Smooth muscle cell of the umbilical artery (primary cell): ENCODE data around the gene CDKAL1. TPM values are rescaled to one million over a fixed set of nuclear protein-coding genes. Genes with fewer than 3 reads are reported as not detected.

Experiments
- total RNA-seq: library from RNA; depleted of rRNA; stranded (reverse); fragments of >200 nt; gene quantifications from 2 replicates; pipeline ENCODE4 v1.2.3, GENCODE V29; 2014

The CDKAL1 gene
- 15.1 and 16.0 TPM in 2 replicates for total RNA-seq

GRCh38 chr6:20534295-20535262 is at the start of gene CDKAL1:
CDKAL1 (plus strand) TSS chr6:20534457; CDS start chr6:20546351, 11,894 bp downstream.

Other genes with a start within 250 kb of the CDKAL1 start
- 7.1 and 11.7 TPM in 2 replicates for gene E2F3, start 132.6 kb upstream of the CDKAL1 start, total RNA-seq